RCC 7860 (cell line): ENCODE measurements around the gene ROPN1B.
"Not testable (repeated sequence)": the region's sequence is repeated elsewhere in the genome, so short reads cannot be mapped to it uniquely, and the experiment has no call there.

ENCODE experiments used
- DNase-seq: peaks from one replicate; pipeline ENCODE4 v3.0.0-alpha.2; 2015; ENCODE audit warnings: low spot score
- FAIRE-seq: peaks from 2 replicates; lab custom pipeline; 2012; peaks lifted over from hg19 to GRCh38; lab: Jason Lieb, UNC

ROPN1B gene

GRCh38 chr3:125968701-125969592 lies at the start of gene ROPN1B:
Gene ROPN1B (plus strand): TSS chr3:125969178. CDS start chr3:125972055, 2,877 bp downstream.
- not testable (repeated sequence) for FAIRE-seq, DNase-seq

DNA sequence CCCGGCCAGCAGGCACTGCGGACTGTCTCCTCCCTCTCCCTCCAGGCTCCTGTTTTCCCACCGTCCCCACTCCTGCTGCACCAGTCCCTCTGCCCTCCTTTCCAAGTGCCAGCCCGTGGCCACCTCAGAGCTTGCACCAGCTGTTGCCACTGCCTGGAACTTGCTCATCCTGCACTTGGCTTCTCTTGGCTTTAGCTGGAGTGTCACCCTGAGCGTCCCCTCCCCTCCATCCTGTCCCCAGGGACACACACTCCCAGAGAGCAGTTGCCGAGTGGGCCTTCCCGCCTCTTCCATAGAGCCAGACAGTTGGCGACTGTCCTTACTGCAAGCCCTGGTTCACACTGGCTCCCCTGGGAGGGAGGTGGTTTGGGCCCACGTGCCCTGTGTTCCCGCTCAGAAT lies 48.8 kb upstream of the ROPN1B start:
- FAIRE-seq, DNase-seq: not testable (repeated sequence)

DNA sequence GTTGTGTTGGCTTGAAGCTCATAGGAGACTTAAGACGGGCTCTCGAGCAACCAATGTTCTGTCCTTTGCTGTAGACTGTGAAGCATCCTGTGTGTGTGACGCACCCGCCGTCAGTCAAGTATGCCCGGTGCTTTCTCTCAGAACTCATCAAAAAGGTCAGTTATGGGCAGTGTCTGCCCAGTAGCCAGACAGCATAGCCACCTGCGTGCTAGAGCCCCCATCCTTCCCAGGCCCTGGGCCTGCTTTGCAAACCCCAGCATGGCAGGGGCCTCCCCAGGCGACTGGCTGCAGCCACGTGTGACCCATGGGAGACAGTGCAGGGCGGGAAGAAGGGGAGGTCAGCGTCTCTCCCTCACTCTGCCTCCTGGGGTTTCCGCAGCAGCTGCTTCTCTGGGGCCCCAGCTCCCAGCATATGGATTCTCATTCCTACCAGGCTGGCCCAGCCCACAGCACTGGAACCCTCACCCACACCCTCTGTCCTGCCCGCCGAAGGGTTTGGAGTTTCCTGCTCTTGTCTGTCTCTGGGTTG lies 48.2 kb upstream of the ROPN1B start:
- DNase-seq, FAIRE-seq: not testable (repeated sequence)

DNA sequence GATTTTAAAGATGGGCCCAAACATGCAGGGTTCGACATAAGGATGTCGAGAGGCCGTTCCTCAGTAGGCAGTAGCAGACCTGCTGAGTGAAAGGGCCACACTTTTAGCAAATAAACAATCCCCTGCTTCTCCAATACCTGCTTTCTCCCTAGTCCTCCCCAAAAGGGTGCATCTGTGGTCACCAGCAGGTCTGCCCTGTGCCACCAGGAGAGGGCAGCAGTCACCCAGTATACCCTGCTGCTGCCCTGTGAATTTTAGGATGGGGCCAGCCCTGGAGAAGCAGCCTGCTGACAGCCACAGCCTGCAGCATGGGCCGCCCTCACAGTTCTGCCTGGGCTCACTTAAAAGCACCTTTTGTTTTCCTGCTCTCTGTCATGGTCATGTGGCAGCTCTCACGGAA lies 47.3 kb upstream of the ROPN1B start:
- FAIRE-seq, DNase-seq: not testable (repeated sequence)

DNA sequence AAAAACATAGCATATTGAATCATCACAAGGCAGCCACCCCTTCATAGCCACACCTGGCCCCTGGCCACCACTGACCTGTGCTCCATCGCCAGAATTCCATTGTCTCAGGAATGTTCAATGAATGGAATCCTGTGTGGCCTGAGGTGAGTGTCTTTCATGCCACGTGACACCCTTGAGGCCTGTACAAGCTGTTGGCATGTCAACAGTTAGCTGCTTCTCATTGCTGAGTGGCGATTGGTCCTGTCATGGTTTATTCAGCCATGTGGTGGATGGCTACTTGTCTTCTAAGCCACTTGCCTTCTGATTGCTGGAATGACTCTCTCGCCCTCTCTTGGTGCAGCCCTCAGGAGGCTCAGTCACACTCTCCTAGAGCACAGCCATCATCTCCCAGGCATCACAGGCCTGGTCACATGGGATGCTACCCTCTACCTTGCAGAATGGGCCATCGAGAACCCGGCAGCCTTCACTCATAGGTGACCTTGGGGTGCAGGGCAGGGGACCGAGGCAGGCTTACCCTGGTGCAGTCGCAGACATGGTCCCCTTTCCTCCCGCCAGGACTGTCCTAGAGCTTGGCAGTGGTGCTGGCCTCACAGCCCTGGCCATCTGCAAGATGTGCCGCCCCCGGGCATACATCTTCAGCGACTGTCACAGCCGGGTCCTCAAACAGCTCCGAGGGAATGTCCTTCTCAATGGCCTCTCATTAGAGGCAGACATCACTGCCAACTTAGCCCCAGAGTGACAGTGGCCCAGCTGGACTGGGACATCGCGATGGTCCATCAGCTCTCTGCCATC lies 45.5 kb upstream of the ROPN1B start:
- DNase-seq = peak; percentile 76
- not testable (repeated sequence) for FAIRE-seq

GRCh38 chr3:125924276-125924675 lies 44.7 kb upstream of the ROPN1B start:
- FAIRE-seq, DNase-seq: not testable (repeated sequence)

DNA sequence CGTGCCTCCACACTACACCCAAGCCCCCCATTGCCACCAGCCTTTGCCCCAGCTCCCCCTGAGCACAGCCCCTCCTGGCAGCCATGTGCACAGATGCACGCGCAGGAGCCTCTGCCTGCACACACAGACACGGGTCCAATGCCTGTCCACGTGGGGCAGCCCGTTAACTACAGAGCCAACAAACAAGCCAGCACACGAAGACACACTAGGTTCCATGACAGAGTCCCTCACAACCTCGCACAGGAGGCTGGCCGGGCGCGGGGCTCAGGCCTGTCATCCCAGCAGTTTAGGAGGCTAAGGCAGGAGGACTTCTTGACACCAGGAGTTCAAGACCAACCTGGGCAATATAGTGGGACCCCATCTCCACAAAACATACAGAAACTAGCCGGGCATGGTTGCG lies 43.3 kb upstream of the ROPN1B start:
- not testable (repeated sequence) for DNase-seq, FAIRE-seq

GRCh38 chr3:125928771-125929545 lies 40.0 kb upstream of the ROPN1B start:
- not testable (repeated sequence) for FAIRE-seq, DNase-seq

GRCh38 chr3:125929765-125930164 lies 39.2 kb upstream of the ROPN1B start:
- FAIRE-seq = not testable (repeated sequence)

DNA sequence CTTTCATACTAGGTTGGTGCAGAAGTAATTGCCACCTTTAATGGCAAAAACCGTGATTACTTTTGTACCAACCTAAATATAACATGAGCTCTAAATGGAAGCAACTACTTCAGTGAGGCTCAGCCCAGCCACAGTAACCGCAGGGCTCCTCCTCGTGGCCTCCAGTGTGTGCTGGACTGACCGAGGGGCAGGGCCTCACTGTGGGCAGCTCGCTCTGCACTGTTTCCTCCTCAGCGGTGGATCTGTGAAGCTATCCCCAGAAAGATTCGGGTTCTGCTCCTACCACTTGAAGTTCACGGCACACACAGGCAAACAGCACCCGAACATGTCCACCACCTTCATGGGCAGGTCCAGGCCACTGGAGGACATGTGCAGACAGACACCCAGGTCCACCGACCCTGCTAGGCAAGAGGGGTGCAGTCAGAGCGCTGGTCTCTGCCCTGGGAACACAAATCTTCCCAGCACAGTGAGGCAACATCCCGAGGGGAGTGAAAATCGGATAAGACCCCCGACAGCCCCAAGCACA lies 37.6 kb upstream of the ROPN1B start:
- FAIRE-seq, DNase-seq: not testable (repeated sequence)

More at GRCh38 chr3:125929765-125930164, 39.2 kb upstream of the ROPN1B start:
- DNase-seq = not testable (repeated sequence)

DNA sequence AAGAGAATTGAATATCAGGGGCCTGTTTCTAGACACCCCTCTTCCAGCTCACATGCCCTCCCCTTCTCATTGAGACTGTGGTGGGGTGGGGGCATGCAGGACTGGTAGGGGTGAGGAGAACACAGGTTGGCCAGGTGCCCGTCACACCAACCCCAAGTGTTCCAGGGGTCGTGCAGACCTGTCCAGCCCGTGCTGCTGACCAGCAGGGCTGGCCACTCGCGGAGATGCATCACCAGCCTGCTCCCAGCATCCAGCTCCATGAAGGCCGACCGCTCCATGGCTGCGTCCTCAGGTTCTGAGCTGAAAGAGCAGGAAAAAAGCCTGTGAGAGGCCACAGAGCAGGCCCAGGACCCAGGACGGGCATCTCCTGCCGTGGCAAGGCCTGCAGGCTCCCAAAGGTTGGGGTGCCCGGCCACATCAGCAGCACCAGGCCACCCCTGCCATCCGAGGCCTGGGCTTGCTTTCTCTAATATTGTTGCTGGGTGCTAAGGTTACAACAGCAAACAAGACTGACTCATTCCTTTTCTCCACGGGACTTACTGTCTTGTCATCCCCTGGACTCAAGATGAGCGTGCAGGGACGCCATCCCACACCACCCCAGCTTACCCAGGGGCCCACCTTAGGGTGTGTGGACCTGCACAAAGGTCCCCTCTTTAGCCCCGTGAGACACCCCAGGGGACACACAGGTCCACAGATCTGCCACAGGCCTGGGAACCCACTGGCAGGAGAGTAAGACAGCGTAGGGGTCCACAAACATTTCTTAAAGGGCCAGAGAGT lies 35.4 kb upstream of the ROPN1B start:
- DNase-seq, FAIRE-seq: not testable (repeated sequence)

DNA sequence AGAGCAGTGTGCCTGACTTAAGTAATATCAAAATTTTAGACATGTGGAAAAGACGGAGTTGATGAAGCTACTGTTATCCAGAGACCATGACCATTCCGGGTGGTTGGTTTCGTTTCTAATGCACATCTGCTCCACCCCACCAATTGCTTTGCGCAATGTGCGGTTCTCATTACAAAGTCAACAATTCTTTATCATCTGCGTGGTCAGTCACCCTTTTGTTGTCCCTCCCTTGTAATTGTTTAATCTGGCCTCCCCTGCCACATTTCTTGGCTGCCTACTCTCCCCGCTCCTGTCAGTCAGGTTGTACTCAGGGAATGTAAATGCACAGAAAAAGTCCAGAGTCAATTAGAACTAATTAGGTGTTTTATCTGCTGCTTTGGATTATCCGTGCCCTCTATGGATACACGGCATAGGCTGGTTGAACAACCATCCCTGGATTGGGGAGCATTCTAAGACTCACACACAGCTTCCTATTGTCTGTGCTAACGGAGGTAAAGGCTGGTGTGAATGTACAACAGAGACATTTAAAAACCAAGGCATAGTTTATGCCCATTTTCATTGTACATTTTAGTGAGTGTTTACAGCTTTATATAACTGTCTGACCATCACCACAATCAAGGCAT lies 33.6 kb upstream of the ROPN1B start:
- not testable (repeated sequence) for FAIRE-seq
- peak; percentile 28 for DNase-seq

GRCh38 chr3:125936210-125936815 lies 32.7 kb upstream of the ROPN1B start:
- not testable (repeated sequence) for FAIRE-seq, DNase-seq

- not testable (repeated sequence) for FAIRE-seq, DNase-seq
Measured at GRCh38 chr3:125936891-125937290, 32.1 kb upstream of the ROPN1B start.

GRCh38 chr3:125947806-125948205 lies 21.2 kb upstream of the ROPN1B start:
- FAIRE-seq, DNase-seq: not testable (repeated sequence)

DNA sequence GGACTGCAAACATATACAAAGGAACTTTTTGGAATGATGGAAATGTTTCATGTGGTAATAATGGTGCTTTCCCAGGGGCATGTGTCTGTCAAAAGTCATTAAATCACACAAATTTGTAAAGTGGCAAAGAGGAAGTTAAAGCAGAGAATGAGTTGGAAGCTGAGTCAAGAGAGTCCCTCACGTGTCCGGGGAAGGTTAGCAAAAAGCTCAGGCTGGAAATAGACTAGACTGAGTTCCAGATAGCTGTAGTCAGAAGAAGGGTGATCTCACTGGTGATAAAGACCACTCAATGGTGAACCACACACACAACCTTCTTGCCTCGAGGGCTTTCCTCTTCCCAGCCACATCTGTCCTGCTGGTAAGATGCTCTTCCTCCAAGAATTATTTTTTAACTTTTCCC lies 20.1 kb upstream of the ROPN1B start:
- DNase-seq = peak; percentile 57
- FAIRE-seq = peak; percentile 52

- DNase-seq (peak; percentile 76), FAIRE-seq (peak; percentile 5)
Measured at GRCh38 chr3:125951176-125951575, 17.8 kb upstream of the ROPN1B start.

GRCh38 chr3:125957020-125957419 lies 12.0 kb upstream of the ROPN1B start:
- not testable (repeated sequence) for DNase-seq, FAIRE-seq
